ENCODE results near the gene BRD3. TPM values are rescaled to one million over a fixed set of nuclear protein-coding genes. Genes with fewer than 3 reads are reported as not detected.

BRD3 gene
- total and polyA plus RNA-seq, 3 experiments from 2014 or later: 35.5 to 41.5 (median 39.4) TPM

GRCh38 chr9:133987946-133988665 lies 79.7 kb downstream of the BRD3 start:
- ChIA-PET CTCF (no interaction called here), POLR2A (no interaction called here)
- Mint-ChIP-seq H3K4me3 (peak overlapping the region in 2 of 7 donors; percentile 65 to 76), H3K4me1 (peaks cover 0 to 4% (median 0%) of the 10 kb centered on the region in 3 donors), H3K27me3 (peaks cover 10 to 11% of the 10 kb centered on the region in 2 donors), H3K27ac (no peak overlapping the region), H3K9me3 (no peaks in the 10 kb centered on the region), H3K36me3 (peaks cover 0 to 2% (median 0%) of the 10 kb centered on the region in 3 donors)
- Histone ChIP-seq H3K9me3 (ENCODE audit: low read length) (no peaks in the 10 kb centered on the region), H3K27ac (ENCODE audit: low read depth, low read length) (no peak overlapping the region), H3K4me1 (ENCODE audit: insufficient read depth, low read length) (peaks cover 2% of the 10 kb centered on the region), H3K36me3 (ENCODE audit: insufficient read depth, low read length) (no peaks in the 10 kb centered on the region), H3K4me3 (ENCODE audit: low read length) (no peak overlapping the region), H3K27me3 (ENCODE audit: insufficient read depth, low read length, poor library complexity, severe bottlenecking) (no peaks in the 10 kb centered on the region)
- peak in 1 of 5 donors; percentile 19 for DNase-seq

- Histone ChIP-seq H3K9me3 (ENCODE audit: low read length) (no peaks in the 10 kb centered on the region), H3K36me3 (ENCODE audit: insufficient read depth, low read length) (no peaks in the 10 kb centered on the region), H3K4me1 (ENCODE audit: insufficient read depth, low read length) (no peaks in the 10 kb centered on the region), H3K4me3 (ENCODE audit: low read length) (no peak overlapping the region), H3K27me3 (ENCODE audit: insufficient read depth, low read length, poor library complexity, severe bottlenecking) (no peaks in the 10 kb centered on the region), H3K27ac (ENCODE audit: low read depth, low read length) (no peak overlapping the region)
- Mint-ChIP-seq H3K36me3 (peaks cover 0 to 2% (median 0%) of the 10 kb centered on the region in 3 donors), H3K4me1 (peaks cover 0 to 3% (median 0%) of the 10 kb centered on the region in 3 donors), H3K27me3 (peaks cover 10 to 11% of the 10 kb centered on the region in 2 donors), H3K4me3 (peak overlapping the region in 1 of 7 donors; percentile 76), H3K27ac (no peak overlapping the region), H3K9me3 (no peaks in the 10 kb centered on the region)
- peak in 1 of 5 donors; percentile 19 for DNase-seq
- CTCF ChIA-PET: no interaction called here
- POLR2A ChIA-PET: no interaction called here
These were observed 80.4 kb downstream of the BRD3 start for GRCh38 chr9:133987446-133987788.

GRCh38 chr9:133986774-133987445 lies 80.9 kb downstream of the BRD3 start:
- H3K27me3 Mint-ChIP-seq: peaks cover 10 to 11% of the 10 kb centered on the region in 2 donors
- H3K4me1 Mint-ChIP-seq: peaks cover 0 to 3% (median 0%) of the 10 kb centered on the region in 3 donors
- H3K36me3 Mint-ChIP-seq: peaks cover 0 to 2% (median 0%) of the 10 kb centered on the region in 3 donors
- H3K4me3 Mint-ChIP-seq: no peak overlapping the region
- H3K9me3 Mint-ChIP-seq: no peaks in the 10 kb centered on the region
- no peak overlapping the region for H3K27ac ChIP-seq (ENCODE audit: low read depth, low read length)
- H3K27me3 ChIP-seq (ENCODE audit: insufficient read depth, low read length, poor library complexity, severe bottlenecking): no peaks in the 10 kb centered on the region
- H3K27ac Mint-ChIP-seq: no peak overlapping the region
- H3K9me3 ChIP-seq (ENCODE audit: low read length): no peaks in the 10 kb centered on the region
- no peaks in the 10 kb centered on the region for H3K4me1 ChIP-seq (ENCODE audit: insufficient read depth, low read length)
- H3K36me3 ChIP-seq (ENCODE audit: insufficient read depth, low read length): no peaks in the 10 kb centered on the region
- peak in 1 of 5 donors; percentile 20 for DNase-seq
- H3K4me3 ChIP-seq (ENCODE audit: low read length): no peak overlapping the region
- ChIA-PET CTCF (no interaction called here), POLR2A (no interaction called here)

GRCh38 chr9:133986061-133986460 lies 81.8 kb downstream of the BRD3 start:
- DNase-seq: no peak
- H3K36me3 ChIP-seq (ENCODE audit: insufficient read depth, low read length): no peaks in the 10 kb centered on the region
- Mint-ChIP-seq H3K9me3 (no peaks in the 10 kb centered on the region), H3K4me3 (peak overlapping the region in 1 of 7 donors; percentile 2), H3K4me1 (peaks cover 0 to 2% (median 0%) of the 10 kb centered on the region in 3 donors), H3K27ac (no peak overlapping the region), H3K27me3 (peaks cover 10 to 11% of the 10 kb centered on the region in 2 donors), H3K36me3 (peaks cover 0 to 2% (median 0%) of the 10 kb centered on the region in 3 donors)
- CTCF ChIA-PET: no interaction called here
- no peaks in the 10 kb centered on the region for H3K27me3 ChIP-seq (ENCODE audit: insufficient read depth, low read length, poor library complexity, severe bottlenecking)
- H3K4me3 ChIP-seq (ENCODE audit: low read length): no peak overlapping the region
- H3K27ac ChIP-seq (ENCODE audit: low read depth, low read length): no peak overlapping the region
- H3K4me1 ChIP-seq (ENCODE audit: insufficient read depth, low read length): no peaks in the 10 kb centered on the region
- POLR2A ChIA-PET: no interaction called here
- H3K9me3 ChIP-seq (ENCODE audit: low read length): no peaks in the 10 kb centered on the region

- Mint-ChIP-seq H3K27me3 (peaks cover 0 to 6% of the 10 kb centered on the region in 2 donors), H3K4me3 (no peak overlapping the region), H3K27ac (no peak overlapping the region), H3K4me1 (no peaks in the 10 kb centered on the region), H3K9me3 (no peaks in the 10 kb centered on the region), H3K36me3 (peaks cover 0 to 2% (median 0%) of the 10 kb centered on the region in 3 donors)
- no peak overlapping the region for H3K27ac ChIP-seq (ENCODE audit: low read depth, low read length)
- no peaks in the 10 kb centered on the region for H3K36me3 ChIP-seq (ENCODE audit: insufficient read depth, low read length)
- no peaks in the 10 kb centered on the region for H3K4me1 ChIP-seq (ENCODE audit: insufficient read depth, low read length)
- H3K4me3 ChIP-seq (ENCODE audit: low read length): no peak overlapping the region
- H3K27me3 ChIP-seq (ENCODE audit: insufficient read depth, low read length, poor library complexity, severe bottlenecking): no peaks in the 10 kb centered on the region
- CTCF ChIA-PET: no interaction called here
- no peaks in the 10 kb centered on the region for H3K9me3 ChIP-seq (ENCODE audit: low read length)
- POLR2A ChIA-PET: no interaction called here
- peak in 1 of 5 donors; percentile 26 for DNase-seq
These were observed 84.7 kb downstream of the BRD3 start for GRCh38 chr9:133982971-133983720.

- no peaks in the 10 kb centered on the region for H3K9me3 ChIP-seq (ENCODE audit: low read length)
- peaks cover 0 to 2% (median 0%) of the 10 kb centered on the region in 3 donors for H3K36me3 Mint-ChIP-seq
- H3K4me1 ChIP-seq (ENCODE audit: insufficient read depth, low read length): no peaks in the 10 kb centered on the region
- no peaks in the 10 kb centered on the region for H3K36me3 ChIP-seq (ENCODE audit: insufficient read depth, low read length)
- no peaks in the 10 kb centered on the region for H3K4me1 Mint-ChIP-seq
- DNase-seq: peak in 1 of 5 donors; percentile 39
- H3K27ac Mint-ChIP-seq: no peak overlapping the region
- H3K27me3 Mint-ChIP-seq: peaks cover 0 to 4% of the 10 kb centered on the region in 2 donors
- H3K4me3 ChIP-seq (ENCODE audit: low read length): no peak overlapping the region
- CTCF ChIA-PET: no interaction called here
- no peaks in the 10 kb centered on the region for H3K27me3 ChIP-seq (ENCODE audit: insufficient read depth, low read length, poor library complexity, severe bottlenecking)
- H3K27ac ChIP-seq (ENCODE audit: low read depth, low read length): no peak overlapping the region
- no peak overlapping the region for H3K4me3 Mint-ChIP-seq
- POLR2A ChIA-PET: no interaction called here
- no peaks in the 10 kb centered on the region for H3K9me3 Mint-ChIP-seq
These were observed 85.7 kb downstream of the BRD3 start for GRCh38 chr9:133981958-133982681.

GRCh38 chr9:133981589-133981957 lies 86.3 kb downstream of the BRD3 start:
- H3K9me3 Mint-ChIP-seq: no peaks in the 10 kb centered on the region
- peaks cover 0 to 4% of the 10 kb centered on the region in 2 donors for H3K27me3 Mint-ChIP-seq
- Histone ChIP-seq H3K4me1 (ENCODE audit: insufficient read depth, low read length) (no peaks in the 10 kb centered on the region), H3K27me3 (ENCODE audit: insufficient read depth, low read length, poor library complexity, severe bottlenecking) (no peaks in the 10 kb centered on the region), H3K27ac (ENCODE audit: low read depth, low read length) (no peak overlapping the region), H3K9me3 (ENCODE audit: low read length) (no peaks in the 10 kb centered on the region), H3K36me3 (ENCODE audit: insufficient read depth, low read length) (no peaks in the 10 kb centered on the region), H3K4me3 (ENCODE audit: low read length) (no peak overlapping the region)
- ChIA-PET POLR2A (no interaction called here), CTCF (no interaction called here)
- no peaks in the 10 kb centered on the region for H3K4me1 Mint-ChIP-seq
- peak overlapping the region in 1 of 7 donors; percentile 27 for H3K4me3 Mint-ChIP-seq
- H3K36me3 Mint-ChIP-seq: peaks cover 0 to 2% (median 0%) of the 10 kb centered on the region in 3 donors
- H3K27ac Mint-ChIP-seq: no peak overlapping the region
- no peak for DNase-seq
